D721Med (cell line): ENCODE results near the gene FMO4.
"Not testable (repeated sequence)": the region's sequence is repeated elsewhere in the genome, so short reads cannot be mapped to it uniquely, and the experiment has no call there.

Source experiments
- DNase-seq: peaks from one replicate; pipeline ENCODE4 v3.0.0; 2011; ENCODE audit warnings: low spot score; ENCODE audit not compliant: insufficient read length
- FAIRE-seq: peaks from 2 replicates; lab custom pipeline; 2011; peaks lifted over from hg19 to GRCh38; lab: Jason Lieb, UNC
- TF ChIP-seq, protein P1 (sequence below): IDR thresholded peaks from 2 replicates; pipeline ENCODE4 v1.5.1; 2012; ENCODE audit warnings: mild to moderate bottlenecking, control low read depth; ENCODE audit not compliant: insufficient read depth; ENCODE audit errors: missing control alignments

The FMO4 gene

DNA sequence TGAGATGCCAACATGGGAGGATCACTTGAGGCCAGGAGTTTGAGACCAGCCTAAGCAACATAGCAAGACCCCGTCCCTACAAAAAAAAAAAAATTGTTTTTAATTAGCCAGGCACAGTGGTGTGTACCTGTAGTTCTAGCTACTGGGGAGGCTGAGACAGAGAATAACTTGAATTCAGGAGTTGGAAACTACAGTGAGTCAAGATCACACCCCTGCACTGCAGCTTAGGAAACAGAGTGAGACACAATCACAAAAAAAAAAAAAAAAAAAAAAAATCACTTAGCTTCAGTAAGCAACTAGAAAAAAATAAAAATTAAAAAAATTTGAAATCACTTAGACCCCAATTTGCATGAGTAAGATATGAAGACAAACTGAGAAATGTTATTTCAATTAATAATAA lies 53.5 kb downstream of the FMO4 start:
- TF ChIP-seq, protein P1, sequence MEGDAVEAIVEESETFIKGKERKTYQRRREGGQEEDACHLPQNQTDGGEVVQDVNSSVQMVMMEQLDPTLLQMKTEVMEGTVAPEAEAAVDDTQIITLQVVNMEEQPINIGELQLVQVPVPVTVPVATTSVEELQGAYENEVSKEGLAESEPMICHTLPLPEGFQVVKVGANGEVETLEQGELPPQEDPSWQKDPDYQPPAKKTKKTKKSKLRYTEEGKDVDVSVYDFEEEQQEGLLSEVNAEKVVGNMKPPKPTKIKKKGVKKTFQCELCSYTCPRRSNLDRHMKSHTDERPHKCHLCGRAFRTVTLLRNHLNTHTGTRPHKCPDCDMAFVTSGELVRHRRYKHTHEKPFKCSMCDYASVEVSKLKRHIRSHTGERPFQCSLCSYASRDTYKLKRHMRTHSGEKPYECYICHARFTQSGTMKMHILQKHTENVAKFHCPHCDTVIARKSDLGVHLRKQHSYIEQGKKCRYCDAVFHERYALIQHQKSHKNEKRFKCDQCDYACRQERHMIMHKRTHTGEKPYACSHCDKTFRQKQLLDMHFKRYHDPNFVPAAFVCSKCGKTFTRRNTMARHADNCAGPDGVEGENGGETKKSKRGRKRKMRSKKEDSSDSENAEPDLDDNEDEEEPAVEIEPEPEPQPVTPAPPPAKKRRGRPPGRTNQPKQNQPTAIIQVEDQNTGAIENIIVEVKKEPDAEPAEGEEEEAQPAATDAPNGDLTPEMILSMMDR, result no peak
- no peak for DNase-seq
- FAIRE-seq, result no peak

DNA sequence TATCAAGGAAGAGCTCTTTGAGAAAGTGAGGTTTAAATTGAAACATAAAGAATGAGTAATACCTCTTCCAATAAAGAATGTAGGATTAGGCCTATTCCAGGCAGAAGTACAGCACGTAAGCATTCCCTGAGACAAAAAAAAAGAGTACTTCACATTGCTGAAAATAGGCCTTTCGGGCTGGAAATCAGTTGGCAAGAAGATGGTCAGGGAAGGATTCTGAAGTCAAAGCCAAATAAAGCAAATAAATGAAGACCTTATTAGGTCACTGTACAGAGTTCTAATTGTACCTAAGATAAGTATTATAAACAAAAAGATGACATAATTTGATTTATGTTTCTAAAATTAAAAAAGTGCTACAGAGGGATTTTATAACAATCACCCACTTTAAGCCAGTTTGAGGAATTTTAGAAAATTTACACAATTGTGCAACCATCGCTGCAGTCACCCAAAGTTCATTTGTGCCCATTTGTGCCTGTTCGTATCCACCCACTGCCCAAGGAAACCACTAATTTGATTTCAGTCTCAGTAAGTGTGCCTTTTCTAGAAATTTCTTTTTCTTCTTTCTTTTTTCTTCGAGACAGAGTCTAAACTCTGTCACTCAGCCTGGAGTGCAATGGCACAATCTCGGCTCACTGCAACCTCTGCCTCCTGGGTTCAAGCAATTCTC lies 58.6 kb downstream of the FMO4 start:
- TF ChIP-seq, protein P1, result no peak
- no peak for FAIRE-seq
- DNase-seq, result no peak

DNA sequence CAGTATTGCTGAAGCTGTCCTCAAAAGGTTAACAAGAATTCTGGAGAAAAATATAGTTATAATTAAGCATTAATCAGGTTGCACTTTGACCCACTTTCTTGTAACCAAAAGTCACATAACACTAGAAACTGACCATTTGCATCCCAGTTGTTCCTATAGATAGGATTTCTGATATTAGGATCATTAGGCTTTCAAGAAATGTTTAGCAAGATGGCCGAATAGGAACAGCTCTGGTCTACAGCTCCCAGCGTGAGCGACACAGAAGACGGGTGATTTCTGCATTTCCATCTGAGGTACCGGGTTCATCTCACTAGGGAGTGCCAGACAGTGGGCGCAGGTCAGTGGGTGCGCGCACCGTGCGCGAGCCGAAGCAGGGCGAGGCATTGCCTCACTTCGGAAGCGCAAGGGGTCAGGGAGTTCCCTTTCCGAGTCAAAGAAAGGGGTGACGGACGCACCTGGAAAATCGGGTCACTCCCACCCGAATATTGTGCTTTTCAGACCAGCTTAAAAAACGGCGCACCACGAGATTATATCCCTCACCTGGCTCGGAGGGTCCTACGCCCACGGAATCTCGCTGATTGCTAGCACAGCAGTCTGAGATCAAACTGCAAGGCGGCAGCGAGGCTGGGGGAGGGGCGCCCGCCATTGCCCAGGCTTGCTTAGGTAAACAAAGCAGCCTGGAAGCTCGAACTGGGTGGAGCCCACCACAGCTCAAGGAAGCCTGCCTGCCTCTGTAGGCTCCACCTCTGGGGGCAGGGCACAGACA lies 59.6 kb downstream of the FMO4 start:
- FAIRE-seq, result not testable (repeated sequence)

DNA sequence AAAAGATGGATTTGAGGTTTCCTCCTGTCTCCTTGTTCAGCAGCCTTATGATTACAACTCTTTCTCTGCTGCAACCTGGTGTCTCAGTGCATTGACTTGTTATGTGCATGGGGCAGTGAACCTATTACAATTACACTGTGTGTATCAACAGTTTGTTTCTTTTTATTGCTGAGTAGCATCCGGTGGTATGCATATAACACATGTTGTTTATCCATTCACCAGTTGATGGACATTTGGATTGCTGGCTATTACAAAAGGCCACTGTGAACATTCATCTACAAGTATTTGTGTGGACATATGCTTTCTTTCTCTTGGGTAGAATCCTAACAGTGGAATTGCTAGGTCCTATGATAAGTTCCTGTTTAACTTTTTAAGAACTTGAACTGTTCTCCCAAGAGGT lies 65.9 kb downstream of the FMO4 start:
- DNase-seq (no peak), FAIRE-seq (no peak)
- TF ChIP-seq, protein P1, result no peak

More for the DNA sequence above, 59.6 kb downstream of the FMO4 start:
- not testable (repeated sequence) for DNase-seq

DNA sequence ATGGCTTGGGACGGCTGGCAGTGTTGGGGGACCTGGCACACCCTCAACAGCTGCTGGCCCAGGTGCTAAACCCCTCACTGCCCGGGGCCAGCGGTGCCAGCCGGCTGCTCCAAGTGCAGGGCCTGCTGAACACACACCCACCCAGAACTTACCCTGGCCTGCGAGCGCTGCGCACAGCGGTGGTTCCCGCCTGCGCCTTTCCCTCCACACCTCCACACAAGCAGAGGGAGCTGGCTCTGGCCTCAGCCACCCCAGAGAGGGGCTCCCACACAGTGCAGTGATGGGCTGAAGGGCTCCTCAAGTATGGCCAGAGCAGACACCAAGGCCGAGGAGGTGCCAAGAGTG lies 67.9 kb downstream of the FMO4 start:
- DNase-seq, result no peak
- TF ChIP-seq, protein P1, result no peak
- no peak for FAIRE-seq

DNA sequence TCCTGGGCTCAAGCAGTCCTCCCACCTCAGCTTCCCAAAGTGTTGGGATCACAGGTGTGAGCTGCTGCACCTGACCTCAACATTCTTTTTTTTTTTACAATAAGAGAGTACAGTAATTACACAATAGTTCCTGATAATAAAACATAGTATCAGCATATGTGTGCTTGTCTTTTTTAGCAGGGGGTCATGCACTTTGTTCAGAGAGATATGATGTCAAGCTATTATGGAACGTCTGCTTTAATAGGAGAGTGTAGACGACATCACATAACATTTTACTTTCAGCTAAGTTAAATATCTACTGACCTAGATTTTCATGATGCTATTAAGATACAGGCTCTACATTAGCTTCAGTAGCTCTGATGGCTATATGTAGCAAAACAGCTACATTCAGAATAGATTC lies 70.5 kb downstream of the FMO4 start:
- TF ChIP-seq, protein P1, result no peak
- FAIRE-seq, result no peak

DNA sequence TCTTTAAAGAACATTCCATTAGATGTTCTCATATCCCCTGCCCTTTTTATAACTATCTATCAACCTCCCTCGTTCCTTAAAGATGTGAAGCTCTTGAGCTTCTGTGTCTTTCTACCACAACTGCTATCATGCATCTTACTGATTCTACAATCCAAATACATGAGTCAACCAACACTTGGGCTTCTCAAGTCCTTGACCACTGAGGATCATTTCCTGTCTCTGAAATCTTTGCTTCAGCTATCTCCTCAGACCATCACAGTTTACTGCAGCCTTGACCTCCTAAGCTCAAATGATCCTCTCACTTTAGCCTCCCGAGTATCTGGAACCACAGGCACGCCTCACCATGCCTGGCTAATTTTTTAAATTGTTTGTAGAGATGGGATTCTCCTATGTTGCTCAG lies 75.2 kb downstream of the FMO4 start:
- TF ChIP-seq, protein P1, result no peak
- DNase-seq (no peak), FAIRE-seq (no peak)

More for the DNA sequence above, 70.5 kb downstream of the FMO4 start:
- DNase-seq, result no peak

DNA sequence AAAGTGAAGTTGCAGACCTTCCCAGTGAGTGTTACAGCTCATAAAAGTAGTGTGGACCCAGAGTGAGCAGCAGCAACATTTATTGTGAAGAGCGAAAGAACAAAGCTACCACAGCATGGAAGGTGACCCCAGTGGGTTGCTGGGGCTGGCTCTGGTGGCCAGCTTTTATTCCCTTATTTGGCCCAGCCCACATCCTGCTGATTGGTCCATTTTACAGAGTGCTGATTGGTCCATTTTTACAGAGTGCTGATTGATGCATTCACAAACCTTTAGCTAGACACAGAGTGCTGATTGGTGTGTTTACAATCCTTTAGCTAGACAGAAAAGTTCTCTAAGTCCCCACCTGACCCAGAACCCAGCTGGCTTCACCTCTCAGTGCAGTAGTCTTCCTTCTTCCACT lies 76.8 kb downstream of the FMO4 start:
- DNase-seq, FAIRE-seq: not testable (repeated sequence)
